CMK (cell line): ENCODE results near the gene SCAPER.

ENCODE experiments used
- DNase-seq: peaks from one replicate; pipeline ENCODE4 v3.0.0-alpha.2; 2010; ENCODE audit warnings: low read depth

SCAPER gene

DNA sequence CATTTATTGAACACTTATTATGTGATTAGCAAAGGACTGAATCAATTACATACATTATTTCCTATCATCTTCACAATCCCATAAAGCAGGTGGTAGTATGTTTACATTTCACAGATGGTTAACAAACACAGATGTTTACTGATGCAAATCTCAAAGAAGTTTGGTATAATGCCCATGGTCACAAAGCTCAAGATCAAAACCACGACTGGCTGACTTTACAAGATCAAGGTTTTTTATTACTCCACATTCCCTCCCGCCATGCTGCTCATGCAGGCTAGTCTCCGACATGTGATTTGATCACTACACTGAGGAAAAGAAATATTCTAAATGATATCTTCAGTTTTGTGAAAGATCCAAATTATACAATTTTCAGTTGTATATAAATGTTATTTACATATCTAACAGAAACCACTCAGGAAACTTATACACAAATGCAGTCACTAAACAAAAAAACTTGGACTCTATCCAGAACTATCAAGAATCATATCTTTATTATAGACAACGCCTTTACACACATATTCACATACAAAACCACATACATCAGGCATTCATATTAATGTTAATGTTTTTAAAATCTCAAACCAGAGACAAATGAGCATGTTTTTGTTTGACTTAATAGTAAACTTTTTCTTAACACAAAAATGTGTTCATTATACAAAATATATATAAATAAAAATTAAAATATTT is 235.5 kb downstream of the SCAPER start:
- DNase-seq, result no peak

DNA sequence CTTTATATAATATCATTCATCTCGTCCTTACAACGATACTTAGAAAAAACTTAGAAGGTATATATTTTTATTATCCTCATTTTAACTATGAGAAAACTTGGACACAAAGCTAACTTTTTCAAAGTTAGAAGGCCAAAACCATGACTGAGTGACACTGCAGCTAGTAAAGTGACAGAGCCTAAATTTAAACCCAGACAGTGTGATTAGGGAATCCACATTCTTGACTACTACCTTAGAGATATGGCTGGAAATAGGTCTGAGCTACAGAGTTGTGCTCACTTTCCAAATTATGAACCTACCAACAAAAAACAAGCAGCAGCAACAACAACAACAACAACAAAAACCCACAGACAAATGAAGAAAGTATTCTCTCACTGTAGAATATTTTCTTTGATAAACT is 236.2 kb downstream of the SCAPER start:
- DNase-seq, result no peak

DNA sequence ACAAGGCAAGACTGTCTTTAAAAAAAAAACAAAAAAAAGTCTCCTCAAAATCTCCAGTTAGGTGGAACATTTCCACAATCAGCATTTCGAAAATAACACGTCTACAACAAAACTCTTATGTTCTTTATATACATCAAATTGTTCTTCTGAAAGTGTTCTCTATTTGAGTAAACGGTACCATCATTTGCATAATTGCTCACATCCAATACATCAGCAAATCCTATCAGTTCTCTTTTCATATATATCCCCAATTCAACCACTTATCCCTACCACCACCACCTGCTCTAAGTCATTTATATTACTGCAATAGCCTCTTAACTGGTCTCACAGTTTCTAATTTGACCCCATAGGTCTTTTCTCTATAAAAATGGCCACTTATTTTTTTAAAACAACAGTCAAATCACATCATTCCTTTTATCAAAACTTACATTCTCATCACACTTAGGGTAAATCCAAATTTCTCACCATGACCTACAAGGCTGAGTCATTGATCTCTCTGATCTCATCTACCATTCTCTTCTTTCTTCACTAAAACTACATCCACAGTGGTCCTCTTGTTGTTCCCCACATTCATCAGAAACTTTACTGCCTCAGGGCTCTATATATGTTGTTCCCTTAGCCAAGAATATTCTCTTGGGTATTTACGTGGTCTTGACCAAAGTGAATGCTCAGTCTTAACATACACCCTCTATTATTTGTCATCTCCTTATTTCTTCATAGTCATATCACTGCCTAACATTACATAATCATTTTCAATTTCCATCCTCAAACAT is 237.0 kb downstream of the SCAPER start:
- DNase-seq, result no peak

DNA sequence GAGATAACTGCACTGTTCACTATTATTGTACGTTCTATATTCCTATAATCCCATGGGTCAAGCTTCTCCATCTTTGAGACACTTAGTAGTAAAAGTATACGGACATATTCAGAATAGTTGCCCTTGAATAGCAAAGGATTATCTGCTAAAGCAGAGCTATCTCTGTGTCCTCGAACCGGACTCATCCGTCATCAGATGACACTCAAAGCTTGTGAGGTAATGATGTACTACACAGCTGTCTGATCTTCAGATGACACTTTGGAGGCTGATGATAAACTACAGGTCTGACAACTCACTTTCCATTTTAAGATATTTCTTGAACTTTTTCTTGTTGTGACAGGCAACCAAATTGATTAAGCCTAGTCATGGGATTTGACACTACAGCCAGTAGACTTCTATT is 240.2 kb downstream of the SCAPER start:
- no peak for DNase-seq

DNA sequence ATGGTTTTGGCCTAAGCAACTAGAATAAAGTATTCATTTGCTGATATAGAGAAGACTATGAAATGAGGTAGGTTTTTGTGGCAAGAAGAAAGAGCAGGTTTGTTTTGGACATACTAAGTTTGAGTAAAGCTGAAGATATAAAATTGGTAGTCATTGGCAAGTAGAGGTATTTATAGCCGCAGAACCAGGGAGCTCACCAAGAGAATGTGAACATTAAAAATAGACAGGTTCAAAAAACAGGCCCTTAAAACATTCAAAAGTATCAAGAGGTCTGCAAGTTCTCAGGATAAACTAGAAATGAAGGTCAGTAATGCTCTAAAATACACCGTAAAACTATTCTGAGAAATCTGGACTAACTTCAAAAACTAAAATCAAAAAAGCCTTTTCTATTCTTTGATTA is 240.7 kb downstream of the SCAPER start:
- no peak for DNase-seq

DNA sequence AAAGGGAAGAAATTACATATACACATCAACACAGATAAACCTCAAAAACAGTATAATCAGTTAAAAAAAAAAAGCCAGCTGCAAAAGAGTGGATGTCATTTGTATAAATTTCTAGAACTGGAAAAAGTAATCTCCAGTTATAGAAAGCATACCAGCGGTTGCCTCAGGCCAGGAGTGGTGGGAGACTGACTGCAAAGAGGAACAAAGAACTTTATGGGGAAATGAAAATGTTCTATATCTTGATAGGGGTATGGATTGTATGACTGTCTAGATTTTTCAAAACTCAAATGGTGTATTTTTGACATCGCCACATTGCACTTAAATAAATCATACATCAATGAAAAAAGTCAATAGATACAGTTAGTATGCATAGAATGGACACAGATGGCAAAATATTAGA is 241.6 kb downstream of the SCAPER start:
- no peak for DNase-seq

DNA sequence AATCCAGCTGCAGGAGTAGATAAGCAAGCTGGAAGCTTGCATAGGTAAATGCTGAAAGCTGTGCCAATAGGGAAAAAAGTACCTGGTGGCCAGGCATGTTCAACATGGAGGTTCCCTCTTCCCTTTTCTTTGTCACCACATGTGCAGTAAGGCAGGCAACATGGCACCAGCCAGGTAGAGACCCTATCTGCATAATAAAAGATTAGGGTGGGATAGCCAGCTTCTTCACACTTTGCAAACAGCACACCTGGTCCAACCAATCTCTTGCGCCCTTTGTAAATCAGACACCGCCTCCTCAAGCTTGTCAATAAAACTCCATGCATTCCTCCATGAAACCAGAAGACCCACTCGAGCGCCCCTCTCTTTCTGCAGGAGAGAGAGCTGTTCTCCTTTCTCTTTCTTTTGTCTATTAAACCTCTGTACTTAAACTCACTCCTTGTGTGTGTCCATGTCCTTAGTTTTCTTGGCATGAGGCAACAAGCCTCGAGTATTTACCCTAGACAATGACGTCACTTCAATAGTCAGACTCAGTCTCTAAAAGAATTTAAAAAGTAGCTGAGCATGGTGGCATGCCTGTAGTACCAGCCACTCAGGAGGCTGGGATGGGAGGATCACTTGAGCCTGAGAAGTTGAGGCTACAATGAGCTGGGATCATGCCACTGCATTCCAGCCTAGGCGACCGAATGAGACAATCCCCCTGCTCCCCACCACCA is 256.3 kb downstream of the SCAPER start:
- no peak for DNase-seq

DNA sequence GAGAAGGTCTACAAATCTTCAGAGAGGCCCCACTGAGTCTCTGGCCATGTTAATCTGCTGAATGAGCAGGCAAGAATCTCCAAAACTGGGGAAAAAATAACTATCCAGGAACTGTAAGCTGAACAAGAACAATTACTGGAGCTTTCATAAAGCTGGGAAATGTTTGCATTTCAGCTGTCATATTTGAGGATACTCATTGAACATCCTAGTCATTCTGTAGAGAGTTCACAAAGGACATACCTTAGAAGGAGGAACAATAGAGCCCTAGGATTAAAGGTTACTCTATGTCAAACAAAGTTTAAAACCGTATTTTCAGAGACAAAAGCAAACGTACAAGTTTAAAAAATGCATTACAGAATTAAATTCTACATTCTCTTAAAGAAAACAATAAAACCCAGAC is 257.5 kb downstream of the SCAPER start:
- DNase-seq, result no peak

DNA sequence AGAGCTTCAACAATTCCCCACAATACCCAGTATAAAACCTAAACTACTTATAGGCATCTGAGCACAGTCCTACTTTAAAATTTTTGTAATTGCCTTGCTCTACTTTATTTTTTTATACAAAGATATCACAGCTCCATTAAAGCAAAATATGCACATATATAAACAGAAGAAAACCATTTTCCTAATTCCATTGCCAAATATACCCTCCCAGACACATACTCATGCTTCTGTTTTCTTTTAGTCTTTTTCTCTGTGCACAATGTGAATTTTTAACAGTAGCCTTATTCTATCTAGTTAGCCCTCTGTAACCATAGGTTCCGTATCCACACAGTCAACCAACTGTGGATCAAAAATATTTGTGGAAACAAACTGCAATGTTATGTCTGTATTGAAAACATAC is 260.5 kb downstream of the SCAPER start:
- DNase-seq, result no peak

DNA sequence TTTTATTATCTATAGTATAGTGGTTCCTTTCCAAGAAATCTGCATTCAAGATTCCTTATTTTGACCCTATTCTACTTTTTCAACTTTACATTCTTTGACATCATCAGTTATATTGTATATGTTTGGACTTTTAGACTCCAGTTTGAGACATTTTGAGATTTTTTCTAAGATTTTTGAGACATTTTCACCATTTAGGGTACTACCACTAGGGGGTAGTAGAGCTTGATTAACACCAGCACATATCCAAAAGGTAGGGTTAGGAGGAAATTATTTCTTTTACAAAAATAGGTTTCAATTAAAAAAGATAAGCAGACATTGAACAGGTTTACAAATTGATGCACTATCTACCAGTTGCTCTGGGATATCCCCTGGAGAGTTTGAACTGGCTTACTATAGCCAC is 262.5 kb downstream of the SCAPER start:
- DNase-seq, result no peak

DNA sequence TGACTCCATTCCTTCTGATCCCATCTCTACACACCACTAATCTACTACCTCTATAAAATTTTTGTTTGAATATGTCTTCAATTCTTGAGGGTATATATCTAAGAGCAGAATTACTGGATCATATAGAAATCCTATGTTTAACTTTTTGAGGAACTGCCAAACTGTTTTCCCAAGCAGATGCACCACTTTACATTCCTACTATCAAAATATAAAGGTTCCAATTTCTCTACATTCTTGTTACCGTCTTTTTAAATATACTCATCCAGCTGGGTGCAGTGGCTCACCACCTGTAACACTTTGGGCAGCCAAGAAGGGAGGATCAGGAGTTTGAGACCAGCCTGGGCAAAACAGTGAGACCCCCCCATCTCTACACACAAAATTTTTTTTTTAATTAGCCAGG is 268.0 kb downstream of the SCAPER start:
- no peak for DNase-seq

DNA sequence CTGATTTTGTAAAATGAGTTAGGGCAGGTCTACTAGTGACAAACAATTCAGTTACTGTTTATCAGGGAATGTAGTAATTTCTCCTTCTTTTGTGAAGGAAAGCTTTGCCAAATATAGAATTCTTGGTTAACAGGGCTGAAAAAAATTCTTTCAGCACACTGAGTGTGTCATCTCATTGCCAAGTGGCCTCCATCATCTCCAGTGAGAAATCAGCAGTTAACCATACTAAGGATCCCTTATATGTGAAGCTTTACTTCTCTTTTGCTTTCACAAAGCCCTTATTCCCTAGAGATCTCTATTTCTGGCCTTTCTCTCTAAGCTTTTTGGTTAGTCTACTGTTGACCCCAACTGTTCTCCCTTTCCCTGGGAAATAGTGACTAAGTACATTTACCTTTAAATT is 269.1 kb downstream of the SCAPER start:
- no peak for DNase-seq

DNA sequence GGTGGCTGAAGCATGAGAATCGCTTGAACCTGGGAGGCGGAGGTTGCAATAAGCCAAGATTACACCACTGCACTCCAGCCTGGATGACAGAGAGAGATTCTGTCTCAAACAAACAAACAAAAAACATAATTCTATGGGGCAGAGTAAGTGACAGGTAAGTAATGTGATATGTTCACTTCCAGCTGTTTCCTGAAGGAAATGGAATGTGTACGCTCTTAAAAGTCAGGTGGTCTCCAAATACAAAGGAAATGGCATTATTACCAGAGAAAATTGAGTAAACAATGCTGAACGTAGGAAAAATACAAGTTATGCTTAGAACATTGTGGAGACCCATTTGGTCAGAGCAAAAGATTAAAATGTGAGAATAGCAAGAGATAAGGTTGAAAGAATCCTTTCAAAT is 278.5 kb downstream of the SCAPER start:
- DNase-seq, result no peak

DNA sequence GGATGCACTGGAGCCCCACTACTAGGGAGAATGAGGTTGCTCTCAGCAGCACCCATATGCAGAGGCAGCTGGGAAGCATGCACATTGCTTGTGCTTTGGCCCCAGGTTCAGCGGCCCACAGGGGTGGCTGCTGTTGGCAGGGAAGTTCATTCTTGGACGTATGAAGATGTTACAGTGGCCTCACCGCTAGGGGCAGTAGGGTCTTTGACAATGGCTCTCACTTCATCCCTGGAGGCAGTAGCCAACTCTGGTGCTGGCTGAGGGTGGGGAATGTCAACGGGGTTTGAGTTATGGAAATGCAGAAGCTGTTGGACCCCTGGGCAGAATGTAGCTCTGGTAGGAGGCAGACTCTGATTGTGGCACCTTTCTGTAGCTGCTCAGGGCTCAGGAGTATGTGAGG is 279.9 kb downstream of the SCAPER start:
- DNase-seq, result no peak

DNA sequence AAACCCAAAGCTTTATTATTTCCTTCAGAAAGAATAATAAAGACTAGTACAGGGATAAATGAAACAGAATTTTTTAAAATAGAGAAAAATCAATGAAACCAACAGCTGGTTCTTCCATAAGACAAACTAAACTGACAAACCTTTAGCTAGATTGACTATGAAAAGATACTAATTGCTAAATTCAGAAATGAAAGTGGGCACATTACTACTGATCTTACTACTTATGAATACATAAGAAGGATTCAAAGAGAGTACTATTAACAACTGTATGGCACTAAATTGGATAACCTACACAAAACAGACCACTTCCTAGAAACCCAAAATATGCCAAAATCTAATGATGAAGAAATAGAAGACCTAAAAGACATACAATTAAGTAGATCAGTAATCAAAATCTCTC is 290.4 kb downstream of the SCAPER start:
- no peak for DNase-seq

DNA sequence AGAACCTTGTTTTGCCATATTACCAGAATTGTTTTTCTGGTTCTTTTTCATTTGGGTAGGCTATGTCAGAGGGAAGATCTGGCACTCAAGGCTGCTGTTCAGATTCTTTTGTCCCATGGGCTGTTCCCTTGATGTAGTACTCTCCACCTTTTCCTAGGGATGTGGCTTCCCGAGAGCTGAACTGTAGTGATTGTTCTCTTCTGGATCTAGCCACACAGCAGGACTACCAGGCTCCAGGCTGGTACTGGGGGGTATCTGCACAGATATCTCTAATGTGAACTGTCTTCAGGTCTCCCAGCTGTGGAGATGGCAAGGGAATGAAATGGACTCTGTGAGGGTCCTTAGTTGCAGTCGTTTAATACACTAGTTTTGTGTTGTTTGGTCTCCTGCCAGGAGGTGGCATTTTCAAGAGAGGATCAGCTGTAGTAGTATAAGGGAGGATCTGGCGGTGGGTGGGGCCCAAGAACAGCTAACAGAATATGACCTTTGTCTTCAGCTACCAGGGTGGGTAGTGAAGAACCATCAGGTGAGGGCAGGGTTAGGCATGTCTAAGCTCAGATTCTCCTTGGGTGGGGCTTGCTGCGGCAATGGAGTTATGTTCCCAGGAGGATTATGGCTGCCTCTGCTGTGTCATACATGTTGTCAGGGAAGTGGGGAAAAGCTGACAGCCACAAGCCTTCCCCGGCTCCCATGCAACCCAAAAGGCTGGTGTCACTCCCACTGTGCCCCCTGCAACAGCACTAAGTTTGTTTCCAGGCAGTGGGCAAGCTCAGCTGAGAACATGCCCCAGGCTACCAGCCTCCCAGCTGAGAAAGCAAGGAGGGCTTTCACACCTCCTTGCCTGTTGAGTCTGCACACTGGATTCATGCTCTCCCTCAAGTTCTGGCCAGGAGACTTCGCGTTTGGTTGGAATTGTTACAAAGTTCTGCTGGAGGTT is 316.1 kb downstream of the SCAPER start:
- DNase-seq, result no peak

DNA sequence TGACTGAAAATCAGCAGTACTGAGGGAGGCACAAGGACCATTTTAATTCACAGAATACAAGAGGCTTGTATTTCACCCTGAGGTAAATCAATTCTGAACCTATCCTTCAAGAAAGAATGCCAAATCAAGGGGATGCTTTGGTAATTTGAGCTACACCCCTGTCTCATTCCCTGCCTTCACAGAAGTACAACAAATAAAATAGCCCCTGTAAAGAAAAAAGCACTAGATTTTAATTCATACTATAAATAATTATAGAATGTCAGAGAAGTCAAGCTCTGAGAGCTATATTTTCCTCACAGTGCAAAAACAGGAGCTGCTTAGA is 319.6 kb downstream of the SCAPER start:
- DNase-seq, result no peak

DNA sequence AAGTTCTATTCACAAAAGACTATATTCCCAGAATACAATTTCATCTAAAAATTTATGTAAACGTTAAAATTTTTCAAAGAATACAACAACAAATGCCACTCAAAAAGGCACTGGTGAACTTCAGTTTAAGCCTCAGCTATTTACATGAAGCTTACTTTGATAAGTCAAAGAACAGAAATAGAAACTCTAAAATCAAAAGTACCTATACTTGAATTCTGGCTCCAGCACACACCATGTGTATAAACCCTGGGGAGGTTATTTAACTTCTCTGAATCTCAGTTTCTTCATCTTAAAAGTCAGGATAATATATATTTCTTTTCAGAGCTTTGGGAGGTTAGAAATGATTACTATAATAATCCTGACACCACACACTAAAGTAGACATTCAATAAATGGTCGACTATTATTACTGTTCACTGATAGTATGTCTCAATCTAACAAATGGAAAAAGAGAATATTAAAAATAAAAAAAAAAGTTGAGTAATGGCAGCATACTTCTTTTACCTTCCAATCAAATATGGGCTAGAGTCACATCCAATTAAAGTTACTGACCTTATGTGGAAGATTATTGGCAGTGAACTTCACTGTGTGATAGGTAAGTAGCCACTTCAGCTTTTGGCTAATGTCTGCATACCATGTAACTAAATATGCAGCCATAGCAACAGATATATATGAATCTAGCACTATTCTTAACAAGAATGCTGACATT is 320.1 kb downstream of the SCAPER start:
- no peak for DNase-seq

DNA sequence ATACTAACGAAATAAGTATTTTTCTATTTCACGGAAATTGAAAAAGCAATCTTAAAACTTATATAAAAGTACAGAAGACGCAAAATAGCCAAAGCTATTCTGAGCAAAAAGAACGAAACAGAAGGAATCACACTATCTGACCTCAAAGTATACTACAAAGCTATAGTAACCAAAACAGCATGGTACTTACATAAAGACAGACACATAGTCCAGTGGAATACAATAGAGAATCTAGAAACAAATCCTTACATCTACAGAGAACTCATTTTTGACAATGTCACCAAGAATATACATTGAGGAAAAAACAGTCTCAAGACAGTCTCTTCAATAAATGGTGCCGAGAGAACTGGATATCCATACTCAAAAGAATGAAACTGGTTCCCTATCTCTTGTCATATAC is 322.6 kb downstream of the SCAPER start:
- no peak for DNase-seq

DNA sequence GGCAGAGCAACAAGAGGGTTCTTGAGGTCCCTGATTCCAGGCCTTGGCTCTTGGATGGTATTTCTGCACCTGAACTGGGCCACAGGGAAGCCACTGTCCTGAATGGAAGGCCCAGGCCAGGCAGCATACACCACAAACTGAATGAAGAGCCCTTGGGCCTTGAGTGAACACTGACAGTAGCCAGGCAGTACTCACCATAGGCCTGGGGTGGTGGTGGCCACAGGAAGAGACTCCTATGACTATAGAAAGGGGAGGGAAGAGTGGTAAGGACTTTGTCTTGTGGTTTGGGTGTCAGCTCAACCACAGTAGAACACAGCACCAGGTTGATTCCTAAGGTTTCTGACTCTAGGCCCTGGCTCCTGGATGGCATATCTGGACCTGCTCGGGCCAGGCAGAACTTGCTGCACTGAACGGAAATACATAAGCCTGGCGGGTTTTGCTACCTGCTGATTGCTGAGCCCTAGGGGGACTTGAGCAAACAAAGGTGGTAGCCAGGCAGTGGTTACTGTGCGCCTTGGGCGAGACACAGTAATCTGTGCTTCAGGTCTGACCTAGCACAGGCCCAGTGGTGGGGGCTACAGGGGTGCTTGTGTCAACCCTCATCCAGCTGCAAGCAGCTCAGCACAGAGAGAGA is 327.1 kb downstream of the SCAPER start:
- no peak for DNase-seq
